HG03095 (cell line): ENCODE results near the gene HOXC12.

Experiments
- ATAC-seq: cut with Tn5 transposase; IDR thresholded peaks from one replicate; pipeline ENCODE4 v1.9.1; 2021; ENCODE audit warnings: moderate library complexity; ENCODE audit not compliant: unreplicated experiment

The HOXC12 gene

DNA sequence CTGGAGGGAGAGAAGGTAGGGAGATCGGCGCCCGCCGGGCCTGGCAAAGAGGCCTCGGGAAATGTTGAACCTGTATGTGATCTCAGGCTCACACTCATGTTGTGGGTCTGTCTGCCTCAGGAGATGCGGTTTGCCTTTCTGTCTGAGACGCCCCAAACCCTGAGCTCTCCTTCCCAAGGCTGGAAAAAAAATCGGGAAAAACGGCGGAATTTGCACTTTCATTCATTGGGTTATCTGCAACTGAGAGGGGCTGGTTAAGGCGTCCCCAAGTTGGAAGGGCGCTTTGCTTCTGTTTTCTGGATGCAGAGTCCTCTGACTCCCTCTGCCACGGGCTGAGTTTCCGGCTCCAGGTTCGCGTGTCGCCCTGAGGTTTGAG, 40.3 kb downstream of the HOXC12 start:
- no peak for ATAC-seq

DNA sequence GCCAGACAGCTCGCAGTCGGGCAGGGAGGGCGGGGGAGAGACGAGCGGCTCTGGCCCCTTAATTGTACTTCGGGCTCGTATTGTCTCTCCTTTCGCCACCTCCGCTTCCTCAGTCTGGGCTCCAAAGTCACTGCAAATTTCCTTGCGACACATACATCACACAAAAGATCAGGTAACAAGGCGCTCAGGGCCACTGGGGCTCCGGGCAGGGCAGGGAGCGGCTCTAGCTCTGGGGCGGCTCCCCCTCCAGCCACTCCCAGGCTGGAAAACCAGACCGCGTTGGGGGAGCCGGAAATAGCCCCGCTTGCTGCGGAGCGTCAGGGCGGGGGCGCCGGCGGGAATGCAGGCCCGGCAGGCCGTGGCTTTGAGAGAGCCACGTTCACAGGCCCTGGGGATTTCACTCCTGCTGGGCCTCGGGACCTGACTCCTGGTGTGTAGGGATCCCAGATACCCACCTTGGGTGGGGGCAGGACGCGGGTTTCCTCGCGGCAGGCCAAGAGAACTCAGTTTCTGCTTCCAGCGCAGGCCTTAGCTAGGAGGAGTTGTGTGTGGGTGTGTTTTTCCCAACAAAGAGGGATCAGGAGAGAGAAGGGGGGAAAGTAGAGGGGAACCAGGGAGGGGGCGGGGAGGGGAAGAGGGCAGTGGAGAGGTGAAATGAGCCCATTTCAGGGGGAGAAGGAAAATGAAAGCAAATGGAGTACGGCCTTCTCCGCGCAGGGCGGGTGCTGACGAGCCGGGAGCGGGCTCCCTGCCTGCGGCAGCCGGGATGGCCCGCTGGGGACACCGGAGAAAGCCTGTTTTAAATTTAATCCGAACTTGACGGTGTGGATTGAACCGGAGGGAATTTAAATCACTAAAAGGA, 40.9 kb downstream of the HOXC12 start:
- no peak for ATAC-seq

DNA sequence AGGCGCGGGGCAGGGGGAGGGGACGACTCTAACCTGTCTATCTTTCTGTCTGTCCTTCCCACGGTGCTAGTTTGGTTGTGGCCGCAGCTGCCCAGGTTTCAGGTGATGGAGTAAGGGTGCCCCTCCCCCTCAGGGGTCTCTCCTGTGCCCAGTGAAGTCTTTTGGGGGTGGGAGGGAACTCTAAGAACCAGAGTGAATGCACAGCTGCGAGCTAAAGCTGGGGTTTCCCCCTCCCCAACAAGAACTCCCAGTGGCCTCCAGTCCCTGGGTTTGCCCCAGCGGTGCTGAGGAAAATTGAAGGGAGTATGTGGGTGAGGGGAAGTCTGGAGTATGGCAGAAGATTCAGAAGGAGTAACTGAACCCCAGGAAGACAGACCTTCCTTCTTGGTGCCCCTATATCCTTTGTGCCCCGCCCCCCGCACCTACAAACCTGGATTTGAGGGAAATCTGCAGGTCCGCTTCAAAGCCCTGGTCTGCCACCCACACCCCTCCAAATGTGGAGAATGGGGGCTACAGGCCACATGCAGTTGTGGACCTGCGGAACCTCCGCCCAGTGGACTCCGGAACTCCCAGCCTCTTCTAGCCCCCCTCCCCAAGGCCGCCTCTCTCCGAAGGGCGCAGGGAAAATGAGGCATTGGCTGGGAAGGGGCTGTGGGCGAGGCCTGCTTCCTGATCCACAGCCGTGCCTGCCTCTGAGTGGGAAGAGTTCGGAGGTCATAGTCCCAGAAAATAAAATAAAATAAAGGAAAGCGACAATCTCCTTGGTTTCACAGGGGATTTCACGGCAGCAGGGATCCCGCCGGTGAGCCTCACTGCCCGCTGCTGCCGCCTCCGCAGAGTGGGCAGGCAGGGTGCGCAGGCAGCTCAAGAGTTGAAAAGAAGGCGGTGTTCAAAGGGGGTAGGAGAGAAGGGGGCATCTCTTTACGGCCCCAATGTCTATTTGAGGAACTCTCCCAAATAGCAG, 41.8 kb downstream of the HOXC12 start:
- ATAC-seq, result no peak

DNA sequence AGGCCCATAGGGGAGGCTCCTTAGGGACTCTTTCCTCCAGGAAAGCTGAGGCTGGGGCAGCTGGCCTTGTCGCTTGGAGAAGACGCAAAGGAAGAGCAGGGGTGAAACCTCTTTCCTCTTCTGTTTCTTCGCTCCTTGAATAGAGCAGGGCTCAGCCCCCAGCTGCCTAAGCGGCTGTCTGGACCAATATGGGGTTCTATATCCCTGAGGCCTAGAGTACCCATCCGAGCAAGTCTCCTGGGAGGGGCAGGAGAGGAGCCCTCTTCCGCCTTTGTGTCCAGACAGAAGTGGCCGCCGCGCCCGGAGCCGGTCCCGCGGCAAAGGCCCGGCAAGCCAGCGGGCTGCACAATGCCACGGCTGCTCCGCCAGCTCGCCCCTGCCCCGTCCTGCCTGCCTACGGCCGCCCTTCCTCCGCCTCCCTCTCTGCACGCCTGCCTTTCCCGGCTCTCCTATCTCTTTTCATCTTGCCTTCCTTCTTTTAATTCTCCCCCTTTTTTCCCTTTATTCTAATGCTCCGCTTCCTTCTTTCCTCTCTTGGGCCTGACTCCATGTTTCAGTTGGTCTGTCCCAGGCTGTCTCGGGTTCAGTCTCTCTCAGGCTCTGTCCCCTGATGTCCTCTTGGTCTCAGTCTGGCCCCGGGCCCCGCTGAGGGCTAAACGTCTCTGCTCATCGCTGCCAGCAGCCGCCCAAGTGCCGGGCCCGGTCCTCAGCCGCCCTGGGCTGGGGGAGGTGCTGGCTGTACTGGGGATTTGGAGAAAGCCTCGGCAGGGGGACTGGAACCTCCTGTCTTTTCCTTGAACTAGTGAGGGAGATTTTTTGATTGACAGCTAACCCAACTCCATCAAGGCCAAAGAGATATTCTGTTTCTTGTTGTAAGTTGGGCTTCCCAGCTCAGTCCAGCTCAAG, 42.8 kb downstream of the HOXC12 start:
- ATAC-seq, result no peak

DNA sequence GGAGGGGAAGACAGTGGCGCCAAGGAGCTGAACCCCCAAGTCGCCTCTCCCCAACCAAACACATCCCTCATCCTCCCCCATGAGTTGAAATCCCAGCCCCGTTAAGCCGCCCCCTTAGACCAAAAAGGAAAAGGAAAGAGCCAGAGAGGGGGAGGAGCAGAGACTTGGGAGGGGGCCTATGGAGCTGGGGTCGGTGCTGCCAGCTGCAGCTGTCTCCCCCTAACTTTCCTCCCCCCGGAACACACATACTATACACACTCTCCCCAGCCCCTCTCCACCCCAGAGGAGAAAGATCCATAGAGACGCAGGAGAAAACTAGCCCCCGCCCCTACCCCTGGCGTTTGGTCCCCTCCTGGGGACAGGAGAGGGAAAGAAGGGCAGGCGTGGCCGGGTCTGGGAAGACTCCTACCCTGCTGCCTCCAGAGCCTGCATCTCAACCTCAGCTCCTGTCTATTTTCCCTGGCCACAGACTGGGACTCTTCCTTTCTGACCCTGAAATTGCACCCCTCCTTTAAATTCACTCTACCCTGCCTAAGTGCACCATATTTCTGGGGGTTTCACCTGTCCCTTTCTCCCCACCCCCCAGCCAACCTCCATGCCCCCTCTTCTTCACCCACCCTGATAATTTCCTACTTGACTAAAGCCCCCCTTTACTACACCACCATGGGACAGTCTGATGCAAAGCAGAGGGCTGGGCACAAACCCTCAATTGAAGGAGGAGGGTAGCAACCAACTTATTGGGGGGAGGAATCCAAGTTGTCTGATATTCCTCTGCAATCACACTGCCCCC, 43.6 kb downstream of the HOXC12 start:
- ATAC-seq, result no peak

DNA sequence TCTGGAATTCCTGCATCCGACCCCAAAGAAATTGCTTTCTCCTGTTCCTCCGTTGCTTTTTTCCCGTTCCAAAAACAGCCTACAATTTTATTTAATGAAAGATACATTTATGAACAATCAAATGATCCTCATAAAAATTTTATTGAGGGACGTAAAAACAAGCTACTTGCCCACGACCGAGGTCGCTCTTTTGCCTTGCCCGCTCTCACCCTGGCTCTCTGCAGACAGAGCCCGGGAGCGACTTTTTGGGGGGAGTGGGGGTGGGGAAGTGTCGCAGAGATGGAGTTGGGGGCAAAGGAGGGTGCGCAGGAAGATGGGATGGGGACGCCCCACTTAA, 44.2 kb downstream of the HOXC12 start:
- ATAC-seq, result no peak

DNA sequence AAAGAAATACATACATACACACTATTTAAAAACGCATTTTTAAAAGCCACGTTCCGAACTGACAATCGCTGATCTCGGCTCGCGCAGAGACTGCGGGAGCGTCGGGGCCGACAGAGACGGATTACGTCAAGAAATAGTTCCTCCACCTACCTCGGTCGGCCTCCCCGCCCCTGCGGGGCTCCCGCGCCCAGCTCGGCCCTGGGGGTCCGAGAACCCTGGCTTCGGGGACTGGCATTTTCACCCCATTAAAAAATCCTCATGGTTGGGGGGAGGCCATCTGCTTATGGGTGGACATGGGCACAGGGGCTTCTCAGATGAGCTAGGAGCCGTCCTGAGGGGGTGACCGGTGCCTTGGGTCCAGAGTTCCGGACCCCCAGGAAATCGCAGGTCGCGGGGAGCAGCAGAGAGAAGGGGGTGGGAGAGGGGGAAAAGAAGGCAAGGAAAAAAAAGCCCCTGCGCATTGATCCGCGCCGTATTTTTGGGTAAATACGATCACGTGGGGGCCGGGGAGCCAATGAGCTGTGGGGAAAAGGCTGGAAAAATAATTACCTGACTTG, 44.9 kb downstream of the HOXC12 start:
- ATAC-seq, result no peak

GRCh38 chr12:54000116-54001114, 45.7 kb downstream of the HOXC12 start, which contains the start of gene HOXC9:
Gene HOXC9 (plus strand): TSS chr12:54000161. CDS start chr12:54000189, 28 bp downstream.
- ATAC-seq, result no peak

DNA sequence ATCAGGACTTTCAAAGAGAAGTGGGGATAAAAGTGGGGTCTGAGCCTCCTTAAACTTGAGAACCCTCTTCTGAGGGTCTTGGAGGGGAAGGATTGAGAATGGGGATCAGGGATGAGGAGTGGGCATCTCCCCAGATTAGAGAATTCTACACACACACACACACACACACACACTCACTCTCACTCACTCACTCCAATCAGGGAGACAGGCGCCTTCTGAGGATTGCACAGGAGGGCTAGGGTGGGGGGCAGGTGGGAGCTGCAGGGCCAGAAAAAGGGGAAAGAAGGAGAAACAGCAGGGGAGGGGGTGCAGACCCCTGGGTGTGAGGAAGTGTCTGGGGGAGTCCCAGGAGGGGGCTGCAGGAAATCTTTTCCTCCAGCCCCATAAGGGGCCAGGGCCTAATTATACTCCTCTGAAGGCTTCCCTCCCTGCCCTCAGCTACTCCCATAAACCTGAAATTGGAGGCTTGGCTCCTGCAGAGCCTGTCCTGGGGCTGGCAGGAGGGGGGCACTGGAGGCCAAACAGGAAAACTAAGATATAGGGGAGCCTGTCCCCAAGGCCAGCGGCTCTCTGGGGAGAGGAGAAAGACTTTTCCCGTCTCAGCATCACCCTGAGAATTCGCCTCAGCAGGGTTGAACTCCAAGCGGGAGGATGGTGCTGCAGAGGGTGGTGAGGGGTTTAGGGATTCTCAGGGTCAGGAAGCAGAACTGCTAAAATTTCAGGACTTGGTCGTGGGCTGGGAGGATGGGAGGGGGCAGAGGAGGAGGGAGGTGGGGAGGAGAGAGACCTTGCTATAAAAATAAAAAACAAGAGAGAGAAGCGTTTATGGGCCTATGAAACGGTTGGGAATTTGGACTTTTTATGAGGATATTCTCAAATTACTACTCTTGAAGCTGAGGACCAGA, 46.8 kb downstream of the HOXC12 start:
- ATAC-seq, result no peak

DNA sequence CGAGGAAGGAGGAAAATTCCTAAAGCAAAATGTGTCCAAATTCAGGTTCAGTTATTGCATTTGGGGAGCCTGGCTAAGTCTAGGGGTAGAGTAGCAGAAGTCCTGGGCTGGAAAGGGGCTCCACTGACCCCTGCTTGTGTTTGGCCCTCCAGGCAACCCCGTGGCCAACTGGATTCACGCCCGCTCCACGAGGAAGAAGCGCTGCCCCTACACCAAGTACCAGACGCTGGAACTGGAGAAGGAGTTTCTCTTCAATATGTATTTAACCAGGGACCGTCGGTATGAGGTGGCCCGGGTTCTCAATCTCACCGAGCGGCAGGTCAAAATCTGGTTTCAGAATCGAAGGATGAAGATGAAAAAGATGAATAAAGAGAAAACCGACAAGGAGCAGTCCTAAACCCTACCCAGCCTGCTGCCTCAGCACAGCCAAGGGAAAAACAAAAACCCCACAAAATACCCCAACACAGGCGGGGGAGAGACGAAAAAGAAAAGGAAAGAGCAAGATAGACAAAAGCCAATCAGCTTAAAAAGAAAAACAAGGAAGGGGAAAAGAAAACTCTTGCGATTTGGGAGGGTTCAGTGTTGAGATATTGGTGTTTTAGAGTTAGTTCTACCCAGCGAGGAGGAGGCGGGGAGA, 47.7 kb downstream of the HOXC12 start:
- no peak for ATAC-seq

DNA sequence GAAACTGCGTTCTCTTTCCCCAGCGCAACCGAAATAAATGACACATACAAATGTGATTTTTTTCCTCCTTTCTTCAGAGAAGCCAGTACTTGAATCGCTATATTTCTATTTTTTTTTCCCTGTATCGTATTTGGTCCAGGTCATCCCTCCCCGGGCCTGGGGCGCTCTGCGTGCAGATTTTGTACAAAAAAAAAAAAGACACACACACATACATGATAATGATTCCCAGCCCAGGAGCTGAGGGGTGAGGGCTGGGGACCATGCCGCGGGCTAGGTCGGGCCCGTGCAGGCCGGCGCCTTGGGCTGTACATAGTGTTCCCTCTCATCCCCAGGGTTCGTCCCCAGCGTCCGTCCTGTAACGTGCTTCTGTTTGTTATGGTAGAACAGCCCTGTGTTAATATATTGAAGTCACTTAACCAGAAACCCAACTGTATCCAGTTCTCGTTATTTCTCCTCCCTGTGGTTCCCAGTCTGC, 48.2 kb downstream of the HOXC12 start:
- ATAC-seq, result no peak

DNA sequence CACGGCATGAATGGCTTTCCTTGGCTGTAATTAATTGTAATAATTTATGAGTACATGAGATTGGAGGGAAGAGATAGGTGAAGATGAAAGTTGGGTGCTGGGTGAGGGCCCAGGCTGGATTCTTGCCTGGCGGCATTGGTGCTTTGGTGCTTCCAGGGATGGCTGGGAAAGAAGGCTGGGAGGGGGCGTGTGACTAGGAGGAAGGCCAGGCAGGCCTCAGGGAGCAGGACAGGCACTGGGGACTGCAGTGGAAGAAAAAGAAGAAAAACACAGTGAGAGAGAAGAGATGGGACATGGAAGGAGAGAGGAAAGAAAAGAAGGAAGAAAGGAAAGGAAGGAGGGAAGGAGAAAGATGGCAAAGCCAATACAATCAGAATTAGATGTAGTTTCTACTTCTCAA, 48.9 kb downstream of the HOXC12 start:
- no peak for ATAC-seq

DNA sequence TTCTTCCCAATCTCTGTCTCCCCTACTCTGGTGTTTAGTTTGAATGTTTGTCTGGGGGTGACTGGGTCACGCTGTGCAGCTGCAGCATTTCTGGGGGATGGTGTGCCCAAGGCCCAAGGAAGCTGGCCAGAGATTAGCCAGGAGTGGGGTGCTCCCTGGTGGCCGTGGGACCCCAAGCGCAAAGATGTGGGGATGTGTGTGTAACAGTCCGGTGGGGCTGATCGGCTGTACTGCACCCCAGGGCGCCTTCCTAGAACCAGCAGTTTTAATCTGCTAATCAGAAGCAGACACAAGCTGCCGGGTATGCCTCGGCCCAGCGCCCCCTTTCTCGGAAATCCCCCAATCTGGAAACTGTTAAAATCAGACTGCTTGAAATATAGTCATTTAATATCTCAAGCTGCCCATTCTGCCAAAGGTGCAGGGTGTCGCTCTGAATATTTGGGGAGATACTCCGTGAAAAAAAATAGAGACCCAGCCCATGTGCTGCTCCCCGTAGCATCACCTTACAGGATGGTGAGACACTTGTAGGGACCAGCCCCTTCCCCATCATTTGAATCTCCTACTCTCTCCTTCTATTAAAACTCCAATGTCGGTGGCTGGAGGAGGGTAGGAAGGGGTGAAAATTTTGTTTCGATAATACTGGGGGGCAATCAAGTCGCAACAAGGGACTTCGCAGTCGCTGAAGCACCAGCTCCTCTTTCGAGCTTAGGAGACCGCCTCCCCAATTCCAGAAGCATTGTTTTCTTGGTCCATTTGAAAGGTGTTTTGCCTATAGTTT, 49.5 kb downstream of the HOXC12 start:
- ATAC-seq, result no peak

- ATAC-seq, result no peak
These were observed 50.3 kb downstream of the HOXC12 start for GRCh38 chr12:54004841-54005530.

GRCh38 chr12:54005531-54005852, 50.8 kb downstream of the HOXC12 start:
- ATAC-seq, result no peak
